B cell (primary cell): ENCODE measurements around the gene CLDN6.

Source experiments
- EZH2 ChIP-seq: IDR thresholded peaks from 2 replicates; pipeline ENCODE4 v1.6.1; 2012; ENCODE audit warnings: borderline replicate concordance, low read depth, mild to moderate bottlenecking, moderate library complexity, low read length; ENCODE audit not compliant: insufficient read depth, poor library complexity, severe bottlenecking
- TF ChIP-seq, protein P1 (sequence below): fragments of 200-600 bp; IDR thresholded peaks from one replicate; pipeline ENCODE4 v1.8.0; 2022; ENCODE audit warnings: antibody characterized with exemption, mild to moderate bottlenecking

DNA sequence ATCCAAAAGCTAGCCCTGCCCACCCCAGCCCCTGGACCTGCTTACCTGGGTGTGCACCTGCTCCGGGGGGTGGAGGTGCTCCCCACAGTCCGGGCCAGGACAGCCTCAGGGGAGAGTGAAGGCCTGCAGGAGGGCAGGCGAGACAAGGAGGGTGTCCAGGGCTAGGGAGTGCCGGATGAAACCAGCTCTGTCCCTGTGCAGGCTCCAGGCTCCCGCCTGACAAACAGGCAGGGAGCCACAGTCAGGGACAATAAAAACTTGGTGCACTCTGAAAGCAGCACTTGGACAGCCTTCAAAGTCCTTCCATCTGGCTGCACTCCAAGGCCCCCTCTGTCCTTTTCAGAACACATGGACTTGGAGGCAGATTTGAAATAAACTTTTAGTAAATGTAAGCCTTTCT is 44.9 kb downstream of the CLDN6 start:
- TF ChIP-seq, protein P1, sequence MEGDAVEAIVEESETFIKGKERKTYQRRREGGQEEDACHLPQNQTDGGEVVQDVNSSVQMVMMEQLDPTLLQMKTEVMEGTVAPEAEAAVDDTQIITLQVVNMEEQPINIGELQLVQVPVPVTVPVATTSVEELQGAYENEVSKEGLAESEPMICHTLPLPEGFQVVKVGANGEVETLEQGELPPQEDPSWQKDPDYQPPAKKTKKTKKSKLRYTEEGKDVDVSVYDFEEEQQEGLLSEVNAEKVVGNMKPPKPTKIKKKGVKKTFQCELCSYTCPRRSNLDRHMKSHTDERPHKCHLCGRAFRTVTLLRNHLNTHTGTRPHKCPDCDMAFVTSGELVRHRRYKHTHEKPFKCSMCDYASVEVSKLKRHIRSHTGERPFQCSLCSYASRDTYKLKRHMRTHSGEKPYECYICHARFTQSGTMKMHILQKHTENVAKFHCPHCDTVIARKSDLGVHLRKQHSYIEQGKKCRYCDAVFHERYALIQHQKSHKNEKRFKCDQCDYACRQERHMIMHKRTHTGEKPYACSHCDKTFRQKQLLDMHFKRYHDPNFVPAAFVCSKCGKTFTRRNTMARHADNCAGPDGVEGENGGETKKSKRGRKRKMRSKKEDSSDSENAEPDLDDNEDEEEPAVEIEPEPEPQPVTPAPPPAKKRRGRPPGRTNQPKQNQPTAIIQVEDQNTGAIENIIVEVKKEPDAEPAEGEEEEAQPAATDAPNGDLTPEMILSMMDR, result no peak
- no peak for TF ChIP-seq EZH2
